NCI-H2196 treated with DMSO at 0.1 percent for 48 hours (cell line): ENCODE results near the gene PRR27.

ENCODE experiments used
- DNase-seq: peaks from one replicate; lab custom pipeline; 2025; ENCODE audit not compliant: unreplicated experiment; lab: John Stamatoyannopoulos, UW

The PRR27 gene

DNA sequence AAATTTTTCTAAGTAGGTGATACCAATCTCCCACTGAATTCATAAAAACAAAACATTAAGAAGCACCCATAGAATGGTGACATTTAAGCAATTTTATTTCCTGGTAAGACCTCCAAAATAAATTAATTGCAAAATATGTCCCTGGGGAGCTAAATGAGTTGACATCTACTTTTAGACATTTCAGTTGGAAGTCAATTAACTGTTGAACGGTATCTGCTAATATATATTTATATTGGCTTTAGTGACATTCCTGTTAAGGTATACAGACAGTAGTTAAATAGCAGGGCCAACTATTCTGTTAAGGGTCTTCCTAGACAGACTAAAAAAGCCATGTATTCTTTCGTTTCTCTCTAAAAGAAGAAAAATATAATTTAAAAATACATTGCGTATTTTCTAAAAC, at the start of gene PRR27:
Gene PRR27 (plus strand): TSS at position 301 of the 400 bp plus-strand sequence. CDS start 139 bp downstream, outside the sequence.
- no peak for DNase-seq

DNA sequence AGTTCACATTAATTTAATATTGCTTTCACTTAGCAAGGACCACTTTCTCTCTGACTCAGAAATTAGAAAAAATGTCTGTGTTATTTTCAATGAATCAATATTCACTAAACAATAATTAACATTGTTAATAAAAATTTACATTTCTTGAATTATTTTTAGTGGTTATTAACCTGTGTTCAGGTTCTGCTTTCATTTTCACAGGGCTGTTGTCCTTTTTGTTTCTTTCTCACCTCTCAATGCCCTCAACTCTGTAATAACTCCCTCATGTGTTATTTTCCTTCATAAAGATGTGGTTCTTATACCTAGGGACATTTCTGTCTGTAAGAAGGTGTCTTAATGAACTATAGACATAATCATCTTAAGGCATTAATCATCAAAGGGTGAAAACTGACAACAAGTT, 43.1 kb upstream of the PRR27 start:
- DNase-seq = no peak

DNA sequence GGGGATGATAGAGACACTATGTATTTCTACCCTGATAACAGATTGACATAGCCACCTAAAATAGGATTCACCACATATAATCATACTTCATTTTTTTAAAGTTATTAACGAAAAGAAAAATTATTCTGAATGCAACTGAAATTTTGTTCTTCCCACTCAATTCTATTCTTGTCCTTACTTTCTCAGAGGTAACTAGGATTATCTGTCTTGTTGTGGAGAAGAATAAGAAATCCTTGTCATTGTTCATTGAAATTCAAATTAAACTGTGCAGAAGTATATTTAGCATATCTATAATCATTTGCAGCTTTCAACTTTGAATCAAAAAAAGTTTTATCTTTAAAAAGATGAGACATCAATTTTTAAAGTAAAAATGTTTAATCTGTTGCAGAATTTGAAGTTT, 40.4 kb upstream of the PRR27 start:
- DNase-seq = no peak

DNA sequence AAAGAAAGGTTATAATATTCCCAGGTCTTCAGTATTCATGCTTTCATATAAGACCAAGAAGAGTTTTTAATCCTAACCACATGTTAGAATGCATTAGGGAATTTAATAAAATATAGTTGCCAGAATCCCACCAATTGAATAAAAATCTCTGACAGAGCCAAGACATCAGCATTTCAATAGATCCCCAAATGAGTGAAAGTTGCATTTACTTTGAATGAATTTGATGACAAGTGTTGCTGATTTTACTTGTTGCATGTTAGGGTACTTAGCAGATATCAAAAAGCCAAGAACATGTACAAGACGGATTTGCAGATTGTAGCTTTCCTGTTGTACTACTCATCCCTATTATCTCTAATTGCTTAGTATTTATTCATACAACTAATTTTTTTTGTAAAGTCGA, 39.9 kb upstream of the PRR27 start:
- no peak for DNase-seq

DNA sequence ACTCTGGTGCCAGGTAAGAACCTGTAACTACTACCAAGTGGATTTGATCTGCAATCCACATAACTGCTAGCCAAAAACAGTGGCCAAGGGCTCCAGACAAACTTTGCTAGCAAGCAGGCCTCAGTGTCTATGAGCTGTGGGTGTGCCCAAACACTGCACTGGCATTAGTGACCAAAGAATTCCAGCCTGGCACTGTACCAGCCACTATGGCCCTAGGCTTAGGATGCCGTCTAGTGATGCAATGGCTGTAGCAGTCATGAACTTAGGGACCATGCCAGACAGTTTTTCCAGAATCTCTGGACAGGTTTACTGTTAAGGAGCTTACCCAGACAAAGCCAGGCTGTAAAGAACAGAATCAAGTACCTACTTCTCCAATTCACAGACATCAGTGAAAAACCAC, 33.7 kb upstream of the PRR27 start:
- no peak for DNase-seq

DNA sequence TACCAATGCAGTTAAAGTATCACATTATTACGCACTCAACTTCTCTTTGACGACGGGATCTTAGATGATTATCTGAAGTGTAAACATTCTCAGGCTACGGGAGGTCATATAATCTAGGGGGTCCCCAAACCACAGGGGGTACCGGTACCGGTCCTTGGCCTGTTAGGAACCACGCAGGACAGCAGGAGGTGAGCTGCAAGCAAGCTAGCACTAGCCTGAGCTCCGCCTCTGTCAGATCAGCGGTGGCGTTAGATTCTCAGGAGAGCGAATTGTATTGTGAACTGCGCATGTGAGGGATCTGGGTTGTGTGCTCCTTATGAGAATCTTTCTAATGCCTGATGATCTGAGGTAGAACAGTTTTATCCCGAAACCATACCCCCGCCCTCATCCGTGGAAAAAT, 20.6 kb upstream of the PRR27 start:
- no peak for DNase-seq

DNA sequence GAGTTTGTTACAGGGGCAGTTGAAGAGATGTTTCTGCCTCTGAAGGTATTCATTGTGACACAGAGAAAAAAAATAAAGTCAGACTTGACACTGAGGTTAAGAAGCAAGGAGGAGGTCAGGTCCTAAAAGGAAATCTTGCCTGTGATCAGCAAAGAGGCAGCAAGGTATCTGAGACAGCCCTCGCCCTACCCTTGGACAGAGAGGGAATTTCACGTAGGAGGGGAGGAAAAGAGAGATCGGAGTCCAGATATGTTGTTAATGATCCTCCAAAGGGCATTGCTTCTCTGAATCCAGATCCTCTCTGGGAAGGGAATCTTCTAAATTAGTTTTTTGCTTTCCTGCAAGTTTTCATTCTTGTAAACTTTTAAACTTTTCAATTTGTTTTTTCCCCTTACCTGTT, 15.3 kb upstream of the PRR27 start:
- DNase-seq = no peak

DNA sequence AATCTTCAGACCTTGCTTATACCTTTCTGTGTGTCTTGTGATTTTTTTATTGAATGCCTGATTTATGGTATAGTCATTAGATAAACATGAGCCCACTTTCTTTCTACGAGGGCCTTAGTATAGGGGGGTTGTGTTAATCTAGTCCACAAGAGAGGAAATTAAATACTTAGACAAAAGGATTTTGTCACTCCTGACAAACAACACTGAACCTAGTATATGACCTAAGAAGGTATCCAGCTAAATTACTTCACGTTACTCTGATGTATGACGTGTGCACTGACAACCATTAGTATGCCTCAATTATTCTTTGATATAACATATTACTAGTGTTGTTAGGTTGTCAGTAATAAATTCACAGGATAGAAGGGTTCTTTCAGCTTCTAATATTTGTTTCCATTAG, 2.8 kb upstream of the PRR27 start:
- DNase-seq = no peak

DNA sequence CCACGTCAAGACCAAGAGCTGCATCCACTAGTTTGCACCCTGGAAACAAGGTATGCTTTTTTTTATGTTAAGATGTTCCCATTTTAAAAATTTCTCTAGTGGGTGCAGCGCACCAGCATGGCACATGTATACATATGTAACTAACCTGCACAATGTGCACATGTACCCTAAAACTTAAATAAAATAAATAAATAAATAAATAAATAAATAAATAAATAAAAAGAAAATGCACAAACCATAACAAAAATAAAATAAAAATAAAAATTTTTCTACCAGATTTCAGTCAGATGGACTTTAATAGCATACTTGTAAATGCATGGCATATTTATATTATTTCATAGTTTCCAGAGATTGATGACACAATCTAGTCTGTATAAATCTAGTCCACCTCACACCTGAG, 1.9 kb upstream of the PRR27 start:
- DNase-seq = no peak

DNA sequence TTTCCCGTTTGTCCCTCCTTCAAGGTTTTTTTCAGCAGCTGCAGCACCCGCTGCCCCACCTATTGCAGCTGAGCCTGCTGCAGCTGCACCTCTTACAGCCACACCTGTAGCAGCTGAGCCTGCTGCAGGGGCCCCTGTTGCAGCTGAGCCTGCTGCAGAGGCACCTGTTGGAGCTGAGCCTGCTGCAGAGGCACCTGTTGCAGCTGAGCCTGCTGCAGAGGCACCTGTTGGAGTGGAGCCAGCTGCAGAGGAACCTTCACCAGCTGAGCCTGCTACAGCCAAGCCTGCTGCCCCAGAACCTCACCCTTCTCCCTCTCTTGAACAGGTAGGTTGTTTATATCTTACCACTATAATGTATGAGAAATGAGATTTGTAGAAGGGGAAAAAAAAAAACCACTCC, 4.5 kb downstream of the PRR27 start:
- no peak for DNase-seq

DNA sequence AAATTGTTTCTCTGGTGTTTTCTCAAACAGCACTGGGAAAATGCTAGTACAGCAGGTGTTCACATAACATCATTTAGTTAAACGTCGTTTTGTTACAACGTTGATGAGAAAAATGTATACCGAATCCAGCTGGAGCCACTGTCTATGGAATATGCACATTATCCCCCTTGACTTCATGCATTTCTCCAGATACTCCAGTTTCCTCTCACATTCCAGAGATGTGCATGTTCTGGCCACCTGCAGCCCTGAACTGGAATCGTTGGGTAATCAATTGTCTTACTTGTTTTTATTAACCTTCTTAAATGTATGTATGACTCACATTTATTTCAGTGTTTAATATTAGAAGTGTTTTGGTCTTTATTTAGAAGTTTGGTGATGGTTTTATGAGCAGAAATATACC, 23.1 kb downstream of the PRR27 start:
- no peak for DNase-seq

DNA sequence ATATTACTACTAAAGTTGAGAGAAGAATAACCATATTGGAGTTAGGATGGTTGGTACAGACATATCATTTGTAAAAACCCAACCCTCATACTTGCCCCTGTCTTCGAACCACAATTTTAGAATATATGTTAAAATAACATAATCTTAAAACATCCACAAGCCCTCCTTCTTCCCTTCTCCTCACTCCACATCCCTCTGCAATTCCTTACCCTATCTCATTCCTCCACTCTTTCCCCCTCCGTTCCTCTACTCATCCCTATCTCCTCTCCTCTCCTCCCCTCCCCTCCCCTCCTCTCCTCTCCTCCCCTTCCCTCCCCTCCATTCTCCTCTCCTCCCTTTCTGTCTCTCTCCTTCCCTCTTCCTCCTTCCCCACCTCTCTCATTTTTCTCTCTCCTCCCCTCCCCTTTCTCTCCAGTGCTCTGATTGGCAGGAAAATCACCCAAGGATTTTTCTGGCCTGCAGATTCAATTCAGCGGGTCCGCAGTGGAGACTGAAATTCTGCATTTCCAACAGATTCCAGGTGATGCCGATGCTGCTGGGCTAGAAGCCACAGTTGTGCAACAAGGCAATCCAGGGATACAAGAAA, 24.1 kb downstream of the PRR27 start:
- no peak for DNase-seq

DNA sequence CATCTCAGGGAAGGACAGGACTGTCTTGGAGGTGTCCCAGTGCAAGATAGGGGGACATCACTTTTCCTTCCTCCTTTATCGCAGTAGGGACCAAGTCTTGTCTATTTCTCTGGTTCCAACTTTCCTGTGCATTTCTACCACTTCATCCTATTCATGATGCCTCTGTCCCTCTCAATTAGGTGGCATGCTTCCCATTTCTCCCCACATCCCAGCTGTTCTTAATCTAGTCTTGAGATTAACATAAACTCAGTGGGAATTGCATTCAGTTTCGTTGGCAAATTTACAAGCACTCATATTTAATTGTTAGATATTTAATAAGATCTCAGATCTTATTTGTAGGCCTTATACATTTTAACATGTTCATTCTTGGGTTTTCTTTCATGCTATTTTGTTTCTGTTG, 25.8 kb downstream of the PRR27 start:
- no peak for DNase-seq

DNA sequence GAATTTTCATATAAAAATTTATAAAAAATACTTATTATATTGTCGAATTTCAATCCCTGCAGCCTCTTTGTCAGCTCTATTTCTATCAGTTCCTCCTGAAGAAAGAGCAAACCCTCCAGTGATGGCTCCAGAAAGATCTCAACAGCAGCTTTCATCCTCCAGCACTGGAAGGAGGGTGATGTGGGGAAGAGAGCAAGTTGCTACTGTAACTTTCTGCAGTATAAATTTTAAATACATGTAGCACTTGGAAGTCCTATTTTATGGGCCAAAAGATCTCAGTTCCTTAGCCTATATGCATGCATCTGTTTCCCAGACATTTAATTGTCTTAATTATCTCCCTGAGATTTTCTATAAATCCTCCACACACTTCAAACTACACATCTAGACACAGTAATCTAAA, 27.8 kb downstream of the PRR27 start:
- no peak for DNase-seq

DNA sequence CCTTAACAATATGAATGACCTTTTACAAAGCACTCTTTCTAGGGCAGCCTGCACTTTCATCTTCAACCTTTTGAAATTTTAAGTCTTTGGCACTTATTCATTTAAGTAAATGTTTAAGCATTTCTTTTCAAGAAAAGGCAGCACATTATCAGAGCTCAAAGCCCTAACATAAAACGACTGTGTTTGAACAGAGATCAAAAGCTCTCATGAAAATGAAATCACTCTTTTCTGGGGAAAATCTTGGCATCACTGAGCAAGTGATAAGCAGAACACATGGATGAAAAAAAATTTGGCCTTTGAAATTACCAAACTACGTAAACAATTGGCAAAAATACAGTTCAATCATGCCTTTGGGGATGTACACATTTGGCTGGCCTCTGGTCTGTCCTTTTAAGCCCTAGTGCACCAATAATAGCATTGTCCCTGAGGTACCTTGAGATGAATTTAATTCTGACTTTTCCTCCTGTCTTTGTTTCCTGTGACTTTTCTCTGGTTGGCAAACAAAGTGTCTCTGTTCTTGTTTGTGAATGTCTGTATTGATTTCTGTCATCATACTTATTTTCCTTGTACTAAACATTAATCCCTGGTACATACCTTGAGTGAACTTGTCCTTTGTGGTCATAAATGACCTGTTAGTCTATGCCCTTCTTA, 28.6 kb downstream of the PRR27 start:
- DNase-seq = no peak

DNA sequence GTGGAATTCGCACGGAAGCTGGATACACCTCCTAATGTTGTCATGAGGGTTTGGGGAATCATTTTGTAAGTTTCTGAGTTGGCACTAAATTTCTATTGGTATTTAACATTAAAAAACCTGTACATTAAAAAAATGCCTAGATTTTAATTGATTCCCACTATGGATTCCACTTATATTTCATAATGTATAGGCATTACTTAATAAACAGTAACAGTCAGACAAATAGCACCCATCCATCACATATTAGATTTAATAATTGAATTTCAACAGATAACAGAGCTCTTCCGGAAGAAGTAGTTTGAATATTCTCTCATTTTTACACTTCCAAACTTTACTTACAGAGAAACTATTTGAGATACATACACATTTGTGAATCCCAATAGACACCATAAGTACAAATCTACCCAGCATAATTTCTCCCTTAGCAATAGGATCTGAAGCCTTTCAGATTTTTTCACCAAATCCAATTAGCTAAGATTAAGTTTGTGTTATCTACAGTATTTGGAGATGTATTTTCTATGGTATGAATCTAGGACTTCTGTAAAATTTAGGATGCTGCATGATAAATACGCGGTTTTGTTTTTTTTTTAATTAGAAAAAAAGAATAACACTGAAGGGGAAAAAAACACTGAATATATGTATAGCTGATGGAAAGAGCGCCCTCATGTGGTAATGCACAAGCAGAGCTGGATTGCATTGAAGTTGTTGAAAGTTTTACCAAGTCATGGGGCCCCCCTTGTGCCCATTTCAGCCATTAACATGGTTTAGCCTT, 29.3 kb downstream of the PRR27 start:
- no peak for DNase-seq

DNA sequence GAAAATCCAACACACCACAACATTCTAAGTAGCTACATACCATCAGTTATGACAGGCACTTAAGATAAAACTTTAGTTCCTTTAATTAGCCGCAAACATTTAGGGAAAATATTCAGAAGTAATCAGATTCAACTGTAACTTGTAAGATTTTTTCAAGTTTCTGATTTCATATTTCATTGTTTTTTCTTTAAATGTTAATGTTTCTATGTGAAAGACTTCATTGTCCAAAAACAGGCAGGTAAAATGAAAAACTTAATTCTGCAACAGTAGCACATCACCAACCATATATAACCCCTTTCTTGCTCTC, 29.9 kb downstream of the PRR27 start:
- no peak for DNase-seq

DNA sequence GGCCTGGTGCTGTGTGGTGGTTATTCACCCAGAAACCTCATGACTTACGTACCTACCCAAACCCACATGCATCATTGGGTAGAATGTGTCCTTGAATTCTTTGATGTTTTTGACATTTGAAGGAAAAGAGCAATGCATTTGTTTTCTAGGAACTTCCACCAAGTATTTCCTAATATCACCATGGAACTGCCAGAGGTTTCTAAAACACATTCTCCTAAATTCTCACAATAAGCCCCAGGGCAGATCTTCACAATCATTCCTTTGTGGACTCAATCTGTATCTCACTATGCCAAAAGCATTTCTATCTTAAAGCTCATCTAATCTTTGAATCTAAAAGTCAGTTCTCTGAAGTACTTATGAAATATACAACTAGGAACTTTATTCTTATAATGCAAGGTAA, 33.2 kb downstream of the PRR27 start:
- no peak for DNase-seq

DNA sequence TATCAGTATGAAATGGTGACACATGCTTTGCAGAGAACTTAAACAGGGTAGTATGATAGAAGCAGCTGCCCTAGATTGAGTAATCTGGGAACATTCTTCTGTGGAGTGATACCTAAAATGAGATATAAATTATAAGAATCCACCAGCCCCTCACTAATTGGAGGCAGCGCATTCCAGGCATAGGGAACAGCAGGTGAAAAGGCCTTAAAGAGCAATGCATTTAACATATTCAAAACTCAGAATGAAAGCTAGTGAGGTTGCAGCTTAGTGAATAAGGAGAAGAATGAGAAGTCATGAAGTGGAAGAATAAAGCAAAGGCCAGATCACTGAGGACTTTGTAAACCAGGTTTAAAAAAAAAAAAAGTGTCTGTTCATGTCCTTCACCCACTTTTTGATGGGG, 36.5 kb downstream of the PRR27 start:
- no peak for DNase-seq

DNA sequence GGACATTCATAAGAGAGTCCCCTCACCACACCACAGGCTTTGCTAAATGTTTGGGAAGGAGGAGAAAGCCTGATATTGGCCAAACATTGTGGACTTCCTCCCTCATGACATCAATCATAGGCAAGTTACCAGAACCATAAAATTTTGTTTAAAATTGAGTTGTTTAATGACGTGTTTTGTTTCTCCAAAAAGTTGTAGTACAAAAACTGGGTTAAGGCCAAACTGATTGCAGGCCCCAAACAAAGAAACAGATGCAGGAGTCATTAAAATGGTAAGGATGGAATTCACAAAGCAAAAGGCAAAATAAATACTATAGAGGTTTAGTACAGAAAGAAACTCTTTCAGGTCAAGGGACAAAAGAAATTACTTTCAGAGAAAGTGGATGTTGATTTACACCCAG, 37.6 kb downstream of the PRR27 start:
- no peak for DNase-seq

DNA sequence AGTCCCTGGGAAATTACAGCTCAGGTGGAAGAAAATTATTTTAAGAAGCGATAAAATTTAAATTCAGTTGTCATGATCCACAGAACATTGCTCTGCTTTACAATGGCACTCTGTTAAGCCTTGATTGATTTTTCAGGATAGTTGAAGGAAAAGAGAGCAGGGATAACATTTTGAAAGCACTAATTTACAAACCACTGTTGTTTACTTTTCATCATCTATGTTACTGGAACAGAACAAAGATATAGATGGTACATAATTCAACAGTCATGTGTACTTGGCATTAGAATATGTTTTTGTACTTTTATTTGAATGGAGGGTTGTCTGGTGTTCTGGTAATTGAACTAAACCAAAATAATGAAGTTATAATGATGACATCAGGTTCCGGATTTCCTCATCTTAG, 38.9 kb downstream of the PRR27 start:
- no peak for DNase-seq

DNA sequence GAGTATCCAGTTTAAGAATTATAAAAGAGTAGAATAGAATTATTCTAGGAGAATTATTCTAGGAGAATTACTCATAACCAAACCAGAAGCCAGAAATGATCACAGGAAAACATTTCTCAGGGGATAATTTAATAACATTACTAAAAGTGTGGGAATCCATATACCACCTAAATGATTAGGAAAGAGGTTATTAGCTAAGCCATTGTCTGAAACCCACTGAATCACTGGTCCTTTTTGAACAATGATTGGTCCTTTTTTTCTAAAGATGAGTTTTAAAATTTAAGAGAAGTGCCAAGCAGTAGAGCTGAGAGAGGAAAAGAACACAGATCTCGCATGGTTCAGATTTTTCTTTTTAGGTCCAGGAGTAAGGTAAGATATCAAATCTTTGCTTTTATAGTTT, 41.4 kb downstream of the PRR27 start, which contains the start of gene ODAM:
Gene ODAM (plus strand): TSS at position 301 of the 400 bp plus-strand sequence. CDS start 819 bp downstream, outside the sequence.
- no peak for DNase-seq

DNA sequence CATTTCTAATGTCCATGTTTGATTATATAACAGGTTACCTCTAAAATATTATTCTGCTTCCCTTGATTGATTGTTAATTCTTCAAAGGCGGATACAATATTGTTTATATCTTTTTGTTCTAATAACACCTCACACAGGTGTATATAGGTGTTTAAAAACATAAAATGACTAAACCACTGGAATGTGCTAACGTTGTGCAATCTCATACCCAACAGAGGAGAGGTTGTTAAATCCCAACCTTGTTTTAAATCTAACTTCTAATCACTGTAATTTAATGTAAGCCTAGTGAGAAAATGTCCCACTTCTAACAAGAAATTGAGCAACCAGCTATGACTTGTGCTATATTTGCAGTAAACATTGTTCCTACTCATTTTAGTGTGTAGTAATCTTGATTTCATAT, 42.8 kb downstream of the PRR27 start:
- no peak for DNase-seq
